IPS-20b (cell line): ENCODE data around the gene CENPV.
"Not testable (repeated sequence)": the region's sequence is repeated elsewhere in the genome, so short reads cannot be mapped to it uniquely, and the experiment has no call there.

ENCODE experiments used
- H3K27ac ChIP-seq: one replicate; pipeline ENCODE4 v1.5.1; 2013; ENCODE audit warnings: low read length
- H3K27me3 ChIP-seq: 2 replicates; pipeline ENCODE4 v1.6.1; 2013; ENCODE audit warnings: mild to moderate bottlenecking, low read length, inconsistent platforms; ENCODE audit not compliant: insufficient read depth
- H3K36me3 ChIP-seq: 2 replicates; pipeline ENCODE4 v1.6.1; 2013; ENCODE audit warnings: low read depth, mild to moderate bottlenecking, inconsistent platforms, low read length, moderate library complexity; ENCODE audit not compliant: insufficient read depth
- H3K4me1 ChIP-seq: 2 replicates; pipeline ENCODE4 v1.6.1; 2013; ENCODE audit warnings: mild to moderate bottlenecking, control low read depth, inconsistent platforms, low read length, moderate library complexity; ENCODE audit not compliant: insufficient read depth
- H3K4me3 ChIP-seq: 2 replicates; pipeline ENCODE4 v1.5.1; 2013; ENCODE audit warnings: mild to moderate bottlenecking, low read length, inconsistent platforms
- H3K9ac ChIP-seq: 2 replicates; pipeline ENCODE4 v1.6.1; 2013; ENCODE audit warnings: low read depth, mild to moderate bottlenecking, inconsistent platforms, low read length, moderate library complexity
- H3K9me3 ChIP-seq: 2 replicates; pipeline ENCODE4 v1.6.1; 2013; ENCODE audit warnings: mild to moderate bottlenecking, low read depth, low read length, inconsistent platforms; ENCODE audit not compliant: insufficient read depth

The CENPV gene

DNA sequence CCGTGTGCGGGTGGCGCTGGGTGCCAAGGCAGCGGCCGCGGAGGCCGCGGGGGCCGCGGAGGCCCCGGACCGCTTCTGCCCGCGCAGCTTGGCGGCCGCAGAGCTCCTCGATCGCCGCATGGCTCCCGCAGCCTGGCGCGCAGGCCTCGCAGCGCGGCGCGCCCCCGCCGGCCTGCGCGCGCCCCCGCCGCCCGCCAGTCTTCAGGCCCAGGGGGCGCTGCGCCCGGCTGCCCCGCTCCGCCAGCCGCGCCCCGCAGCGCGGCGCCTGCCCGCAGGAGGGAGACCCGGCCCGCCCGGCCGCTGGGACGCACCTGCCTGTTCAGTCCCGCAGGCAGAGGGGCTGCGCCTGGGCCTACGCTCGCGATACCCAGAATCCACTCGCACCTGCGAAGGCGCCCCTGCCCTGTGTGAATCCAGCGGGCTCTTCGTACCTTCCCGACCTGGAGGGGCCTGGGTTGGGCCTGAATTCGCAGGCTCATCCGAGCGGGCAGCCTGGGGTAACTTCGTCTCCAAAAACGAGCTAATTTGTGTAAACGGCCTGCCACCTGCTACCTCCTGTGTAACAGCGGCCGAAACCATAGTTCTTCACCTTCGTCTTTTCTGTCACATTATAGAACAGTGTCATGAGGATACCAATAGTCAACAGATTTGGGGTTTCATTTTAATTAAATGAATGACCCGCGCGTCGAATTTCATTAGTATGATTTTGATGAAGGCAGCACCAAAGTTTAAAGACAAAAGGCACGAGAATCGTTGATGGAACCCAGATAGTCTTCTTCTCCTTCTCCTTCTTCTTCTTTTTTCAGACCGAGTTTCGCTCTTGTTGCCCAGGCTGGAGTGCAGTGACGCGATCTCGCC lies at the start of gene CENPV:
Gene CENPV, minus strand, starts transcription at position 153 of the 858 bp plus-strand sequence. Its CDS starts 33 bp downstream, at position 120.
- Histone ChIP-seq H3K9me3 (no peaks in the 10 kb centered on the region), H3K9ac (peak within 1 kb of the TSS; percentile 97), H3K27ac (peak within 1 kb of the TSS; percentile 84), H3K4me3 (peak within 1 kb of the TSS; percentile 94), H3K4me1 (no peaks in the 10 kb centered on the region), H3K27me3 (peaks cover 7% of the 10 kb centered on the region), H3K36me3 (peaks cover 16% of the 10 kb centered on the region)

DNA sequence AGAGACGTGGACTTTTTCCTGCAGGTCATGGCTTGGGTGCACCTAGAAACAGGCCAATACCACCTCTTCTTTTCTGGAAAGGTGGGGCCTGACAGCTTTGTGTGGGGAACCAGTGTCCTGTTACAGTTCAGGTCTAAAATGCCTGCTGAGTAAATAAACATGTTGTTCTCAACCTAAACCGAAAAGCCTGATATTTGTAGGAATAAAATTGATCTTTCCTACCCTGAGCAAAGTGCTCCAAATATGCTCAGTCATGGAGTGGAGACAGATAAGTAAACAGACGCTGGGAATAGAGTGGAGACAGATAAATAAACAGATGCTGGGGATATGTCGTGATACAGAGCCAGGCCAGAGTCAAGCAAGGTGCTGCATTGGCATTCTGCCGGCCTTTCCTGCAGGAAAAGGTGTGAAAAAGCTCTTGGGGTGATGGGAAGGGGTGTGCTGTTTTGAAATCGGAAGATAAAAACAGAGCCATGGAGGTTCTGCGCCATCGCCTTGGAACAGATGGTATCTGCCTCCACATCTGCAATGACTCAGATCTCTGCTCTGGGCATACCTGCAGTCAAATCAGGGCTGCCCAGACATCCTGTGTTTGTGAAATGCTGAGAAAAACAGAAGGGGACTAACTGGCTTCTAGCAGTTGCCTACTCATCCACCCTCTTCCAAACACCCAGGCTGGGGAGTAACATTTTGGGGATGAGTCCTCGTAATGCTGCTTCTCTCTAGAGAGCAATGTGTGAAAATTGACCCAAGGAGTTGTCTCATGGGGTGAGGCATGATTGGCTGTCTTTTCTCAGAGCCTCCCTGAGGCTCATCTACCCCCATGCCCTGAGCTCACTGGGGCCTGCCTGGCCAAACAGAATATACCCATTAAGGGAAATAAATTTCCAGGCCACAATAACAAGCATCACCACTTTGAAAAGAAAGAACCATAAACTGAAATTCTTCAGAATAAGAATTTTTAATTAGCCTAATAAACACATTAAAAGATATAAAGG lies 45.3 kb upstream of the CENPV start:
- no peaks in the 10 kb centered on the region for H3K36me3 ChIP-seq
- no peaks in the 10 kb centered on the region for H3K9me3 ChIP-seq
- no peak overlapping the region for H3K9ac ChIP-seq
- no peak overlapping the region for H3K4me3 ChIP-seq
- no peaks in the 10 kb centered on the region for H3K27me3 ChIP-seq
- H3K4me1 ChIP-seq: peaks cover 7% of the 10 kb centered on the region; the same call in 1 of the 2 replicates
- H3K27ac ChIP-seq: no peak overlapping the region

DNA sequence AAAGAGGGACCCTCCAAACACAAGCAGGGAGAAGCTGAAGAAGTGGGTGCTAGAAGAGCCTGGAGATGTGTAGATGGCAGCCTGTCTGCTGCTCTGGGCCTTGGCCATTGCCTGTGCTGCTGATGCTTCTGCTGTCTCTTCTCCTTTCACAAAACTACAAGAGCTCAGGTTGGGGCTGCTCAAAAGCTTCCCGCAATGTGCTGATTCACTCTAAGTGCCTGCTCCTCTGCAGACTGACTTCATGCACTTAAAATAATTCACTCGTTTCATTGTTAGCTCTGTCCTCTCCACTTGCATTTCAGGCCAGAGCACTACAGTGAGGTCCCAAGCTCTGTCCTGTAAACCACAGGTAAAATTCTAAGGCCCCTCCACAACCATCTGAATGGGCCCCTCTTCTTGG lies 43.4 kb upstream of the CENPV start:
- not testable (repeated sequence) for H3K9me3 ChIP-seq, H3K27me3 ChIP-seq, H3K4me3 ChIP-seq, H3K36me3 ChIP-seq, H3K9ac ChIP-seq, H3K27ac ChIP-seq, H3K4me1 ChIP-seq

DNA sequence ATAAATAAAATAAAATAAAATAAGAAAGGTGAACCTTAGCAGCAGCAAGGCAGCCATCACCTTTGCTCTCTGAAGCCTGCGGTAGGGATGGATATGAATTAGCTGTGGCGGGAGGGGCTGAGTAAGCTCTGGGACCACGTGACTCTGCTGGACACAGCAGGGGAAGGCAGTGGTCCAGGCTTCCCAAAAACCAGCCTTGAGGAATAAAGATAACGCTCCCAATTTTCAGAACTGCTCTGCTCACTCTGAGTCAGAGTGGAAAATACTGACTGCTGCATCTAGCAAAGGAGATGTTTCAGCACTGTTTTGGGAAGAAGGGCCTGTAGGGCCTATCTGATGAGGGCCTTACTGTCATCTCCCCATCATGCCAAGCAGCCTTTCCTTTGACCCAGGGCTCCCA lies 42.6 kb upstream of the CENPV start:
- H3K9ac ChIP-seq, H3K27me3 ChIP-seq, H3K4me3 ChIP-seq, H3K4me1 ChIP-seq, H3K9me3 ChIP-seq, H3K36me3 ChIP-seq, H3K27ac ChIP-seq: not testable (repeated sequence)

DNA sequence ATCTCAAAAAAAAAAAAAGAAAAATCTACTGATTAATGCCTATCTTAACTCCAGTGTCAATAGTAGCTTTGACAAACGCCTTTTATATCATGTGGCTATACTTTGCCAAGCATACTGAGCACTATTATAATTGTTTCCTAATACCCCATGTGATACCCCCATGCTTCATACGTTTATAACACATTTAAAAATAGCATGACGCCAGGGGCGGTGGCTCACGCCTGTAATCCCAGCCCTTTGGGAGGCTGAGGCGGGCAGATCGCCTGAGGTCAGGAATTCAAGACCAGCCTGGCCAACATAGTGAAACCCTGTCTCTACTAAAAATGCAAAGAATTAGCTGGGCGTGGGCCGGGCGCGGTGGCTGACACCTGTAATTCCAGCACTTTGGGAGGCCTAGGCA lies 39.2 kb upstream of the CENPV start:
- not testable (repeated sequence) for H3K9ac ChIP-seq, H3K36me3 ChIP-seq, H3K4me3 ChIP-seq, H3K27ac ChIP-seq, H3K9me3 ChIP-seq, H3K27me3 ChIP-seq, H3K4me1 ChIP-seq

DNA sequence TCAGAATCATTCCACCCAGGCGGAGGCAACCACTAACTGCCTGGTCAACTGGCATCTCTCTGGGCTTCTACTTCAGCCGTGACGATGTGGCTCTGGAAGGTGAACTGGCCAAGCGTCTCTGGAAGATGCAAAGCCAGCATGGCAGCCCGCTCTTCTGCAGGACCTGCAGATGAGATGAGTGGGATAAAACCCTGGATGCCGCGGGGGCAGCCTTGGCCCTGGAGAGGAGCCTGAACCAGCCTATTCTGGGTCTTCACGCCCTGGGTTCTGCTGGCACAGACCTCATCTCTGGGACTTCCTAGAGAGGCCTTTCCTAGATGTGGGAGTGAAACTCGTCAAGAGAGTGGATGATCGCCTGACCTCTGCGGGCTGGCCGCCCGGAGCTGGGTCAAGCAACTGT lies 38.2 kb upstream of the CENPV start:
- H3K4me1 ChIP-seq: no peaks in the 10 kb centered on the region
- H3K27ac ChIP-seq: no peak overlapping the region
- H3K27me3 ChIP-seq: no peaks in the 10 kb centered on the region
- H3K4me3 ChIP-seq: no peak overlapping the region
- no peaks in the 10 kb centered on the region for H3K9me3 ChIP-seq
- H3K9ac ChIP-seq: no peak overlapping the region
- H3K36me3 ChIP-seq: no peaks in the 10 kb centered on the region

DNA sequence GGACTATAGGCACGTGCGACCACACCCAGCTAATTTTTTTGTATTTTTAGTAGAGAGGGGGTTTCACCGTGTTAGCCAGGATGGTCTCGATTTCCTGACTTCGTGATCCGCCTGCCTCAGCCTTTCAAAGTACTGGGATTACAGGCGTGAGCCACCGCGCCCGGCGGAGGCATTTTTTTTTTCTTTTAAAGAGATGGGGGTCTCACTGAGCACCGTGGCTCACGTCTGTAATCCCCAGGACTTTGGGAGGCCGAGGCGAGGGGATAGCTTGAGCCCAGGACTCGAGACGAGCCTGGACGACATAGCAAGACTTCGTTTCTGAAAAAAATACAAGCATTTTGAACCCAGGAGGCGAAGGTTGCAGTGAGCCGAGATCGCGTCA lies 32.8 kb upstream of the CENPV start:
- not testable (repeated sequence) for H3K9me3 ChIP-seq, H3K27me3 ChIP-seq, H3K4me1 ChIP-seq
- H3K27ac ChIP-seq: peak overlapping the region; percentile 1
- H3K4me3 ChIP-seq: peak overlapping the region; percentile 61; the same call in 1 of the 2 replicates
- peaks cover 26% of the 10 kb centered on the region for H3K36me3 ChIP-seq
- H3K9ac ChIP-seq: peak overlapping the region; percentile 64; the same call in 1 of the 2 replicates

DNA sequence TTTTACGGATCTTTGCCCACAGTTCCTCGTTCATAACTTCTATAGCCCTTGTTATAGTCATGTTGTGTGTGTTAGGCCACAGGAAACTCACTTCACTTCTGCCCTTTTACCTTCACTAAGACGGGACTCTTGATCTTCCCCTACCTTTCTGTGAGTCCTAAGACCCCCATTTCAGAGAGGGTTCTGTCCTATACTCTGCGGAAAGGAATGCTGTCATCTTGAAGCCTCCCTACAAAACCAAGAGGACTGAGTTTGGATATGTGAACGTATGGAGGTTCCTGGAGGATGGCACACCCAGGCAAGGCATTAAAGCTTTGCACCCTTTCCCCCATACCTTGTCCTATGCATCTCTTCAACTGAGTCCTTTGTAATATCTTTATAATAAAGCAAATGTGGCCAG lies 31.3 kb upstream of the CENPV start:
- Histone ChIP-seq H3K27ac (no peak overlapping the region), H3K4me1 (no peaks in the 10 kb centered on the region), H3K9me3 (no peaks in the 10 kb centered on the region), H3K4me3 (no peak overlapping the region), H3K27me3 (no peaks in the 10 kb centered on the region), H3K36me3 (peaks cover 26% of the 10 kb centered on the region), H3K9ac (no peak overlapping the region)

DNA sequence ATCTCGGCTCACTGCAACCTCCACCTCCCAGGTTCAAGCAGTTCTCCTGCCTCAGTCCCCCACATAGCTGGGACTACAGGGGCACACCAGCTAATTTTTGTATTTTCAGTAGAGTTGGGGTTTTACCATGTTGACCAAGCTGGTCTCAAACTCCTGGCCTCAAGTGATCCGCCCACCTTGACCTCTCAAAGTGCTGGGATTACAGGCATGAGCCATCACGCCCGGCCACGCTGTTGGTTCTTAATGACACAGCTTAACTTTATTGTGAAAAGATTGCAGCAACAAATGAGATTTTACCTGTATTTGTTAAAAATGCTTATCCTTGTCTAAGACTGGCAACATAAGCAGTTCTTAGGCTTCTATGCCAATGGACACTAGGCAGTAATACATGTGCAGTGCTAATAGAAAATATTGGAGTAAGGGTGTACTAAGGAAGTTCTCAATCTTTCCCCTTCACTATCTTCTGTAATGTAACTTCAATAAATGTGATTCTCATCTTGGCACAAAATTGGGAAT lies 30.6 kb upstream of the CENPV start:
- no peak overlapping the region for H3K27ac ChIP-seq
- no peak overlapping the region for H3K4me3 ChIP-seq
- H3K4me1 ChIP-seq: no peaks in the 10 kb centered on the region
- no peaks in the 10 kb centered on the region for H3K27me3 ChIP-seq
- peaks cover 26% of the 10 kb centered on the region for H3K36me3 ChIP-seq
- H3K9ac ChIP-seq: no peak overlapping the region
- no peaks in the 10 kb centered on the region for H3K9me3 ChIP-seq

DNA sequence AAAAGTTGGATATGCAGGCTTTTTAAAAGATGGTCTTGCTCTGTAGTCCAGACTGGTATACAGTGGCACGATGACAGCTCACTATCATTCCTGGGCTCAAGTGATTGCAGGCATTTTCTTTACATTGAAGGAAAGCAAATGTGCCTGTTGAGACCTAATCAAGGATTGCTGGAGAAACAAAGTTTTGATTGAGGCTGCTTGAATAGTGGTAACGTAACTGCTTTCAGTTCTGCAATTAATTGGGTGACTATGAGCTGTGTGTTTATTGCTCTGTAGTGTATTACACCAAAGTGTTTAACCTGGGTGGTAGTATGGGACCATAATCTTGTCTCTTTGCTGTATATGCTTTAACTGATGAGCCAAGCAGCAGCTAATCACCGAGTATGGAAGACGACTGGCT lies 29.9 kb upstream of the CENPV start:
- Histone ChIP-seq H3K4me3 (no peak overlapping the region; the same call in 1 of the 2 replicates), H3K4me1 (no peaks in the 10 kb centered on the region), H3K9me3 (no peaks in the 10 kb centered on the region), H3K27ac (no peak overlapping the region), H3K36me3 (peaks cover 26% of the 10 kb centered on the region), H3K9ac (no peak overlapping the region), H3K27me3 (no peaks in the 10 kb centered on the region)

DNA sequence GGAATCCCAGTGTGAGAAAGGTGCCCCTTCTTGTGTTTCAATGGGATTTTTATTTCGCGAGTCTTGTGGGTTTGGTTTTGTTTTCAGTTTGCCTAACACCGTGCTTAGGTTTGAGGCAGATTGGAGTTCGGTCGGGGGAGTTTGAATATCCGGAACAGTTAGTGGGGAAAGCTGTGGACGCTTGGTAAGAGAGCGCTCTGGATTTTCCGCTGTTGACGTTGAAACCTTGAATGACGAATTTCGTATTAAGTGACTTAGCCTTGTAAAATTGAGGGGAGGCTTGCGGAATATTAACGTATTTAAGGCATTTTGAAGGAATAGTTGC lies 28.2 kb upstream of the CENPV start:
- Histone ChIP-seq H3K27me3 (no peaks in the 10 kb centered on the region), H3K9me3 (no peaks in the 10 kb centered on the region), H3K4me3 (peak overlapping the region; percentile 87), H3K4me1 (no peaks in the 10 kb centered on the region), H3K9ac (peak overlapping the region; percentile 90), H3K27ac (peak overlapping the region; percentile 95), H3K36me3 (peaks cover 26% of the 10 kb centered on the region)
